HCT116 (cell line): ENCODE results near the gene NOS3. TPM values are rescaled to one million over a fixed set of nuclear protein-coding genes. Genes with fewer than 3 reads are reported as not detected.

Experiments
- ATAC-seq: fragments of 200-7000 bp; cut with Tn5 transposase; 2 replicates; pipeline ENCODE4 v1.9.1; 2020; ENCODE audit warnings: mild to moderate bottlenecking, moderate library complexity
- BruUV-seq: library from RNA; stranded (reverse); fragments of 400-500 nt; replicated peaks from 2 replicates; lab custom pipeline; 2021; lab: Mats Ljungman, UMichigan
- CTCF ChIA-PET: fragments of 300-600 bp; sonication (Branson Sonifier 250); formaldehyde crosslinking; loops from one replicate; lab custom pipeline; 2021; ENCODE audit warnings: antibody characterized with exemption; lab: Charles Lee
- POLR2A ChIA-PET: fragments of 300-600, 350-600 bp; sonication (Branson Sonifier 250); formaldehyde crosslinking; loops from one replicate; lab custom pipeline; 2021; ENCODE audit warnings: antibody characterized with exemption; lab: Charles Lee
- RAD21 ChIA-PET, 2 experiments: fragments of 300-600 bp; sonication (Branson Sonifier 250); formaldehyde crosslinking; loops; one replicate each; lab custom pipeline; 2023; ENCODE audit warnings: low total read pairs in 2 of 2; ENCODE audit not compliant: uncharacterized antibody in 2 of 2, unreplicated experiment in 2 of 2, low non-redundant PET in 1 of 2; lab: Charles Lee
- DNase-seq: peaks from one replicate; pipeline ENCODE4 v3.0.0-alpha.2; 2010; ENCODE audit warnings: low read depth, low spot score
- H2AFZ ChIP-seq: fragments of 200-600 bp; shearing (Covaris generic), sonication (generic); 2 replicates; pipeline ENCODE4 v1.6.1; 2017; ENCODE audit warnings: low read depth, mixed run types, mixed read lengths, antibody characterized with exemption, low read length; ENCODE audit not compliant: poor library complexity, severe bottlenecking
- H3K27ac ChIP-seq: 2 replicates; pipeline ENCODE4 v1.5.1; 2012; ENCODE audit warnings: low read depth, low read length
- H3K27me3 ChIP-seq: fragments of 200-600 bp; sonication (generic); 2 replicates; pipeline ENCODE4 v1.6.1; 2016; ENCODE audit warnings: mixed run types, low read length, mixed read lengths; ENCODE audit not compliant: insufficient read depth
- H3K36me3 ChIP-seq, 2 experiments: fragments of 200-500 bp in 1 of 2; fragments of 200-600 bp in 1 of 2; sonication (Bioruptor generic) in 1 of 2; sonication (generic) in 1 of 2; 2 replicates each; pipeline versions ENCODE4 v1.5.1 to v1.6.1; 2014 to 2016; ENCODE audit warnings: low read length in 2 of 2, inconsistent platforms in 1 of 2, mixed read lengths in 1 of 2, mixed run types in 1 of 2; ENCODE audit not compliant: insufficient read depth in 2 of 2, control insufficient read depth in 1 of 2
- H3K4me1 ChIP-seq, 2 experiments: fragments of 200-600 bp in 1 of 2; sonication (generic) in 1 of 2; 2 replicates each; pipeline versions ENCODE4 v1.5.1 to v1.6.1; 2012 to 2017; ENCODE audit warnings: low read length in 2 of 2, inconsistent platforms in 1 of 2, mild to moderate bottlenecking in 1 of 2, mixed read lengths in 1 of 2, mixed run types in 1 of 2, moderate library complexity in 1 of 2; ENCODE audit not compliant: insufficient read depth in 2 of 2, control insufficient read depth in 1 of 2
- H3K4me2 ChIP-seq: fragments of 200-600 bp; sonication (generic); 2 replicates; pipeline ENCODE4 v1.6.1; 2017; ENCODE audit warnings: mixed run types, low read length, mixed read lengths
- H3K4me3 ChIP-seq, 2 experiments: fragments of 200-600 bp in 1 of 2; sonication (generic) in 1 of 2; replicated peaks in 1 of 2; 2 replicates each; pipeline ENCODE4 v1.5.1; 2011 to 2016; ENCODE audit warnings: low read length in 2 of 2, control low read depth in 1 of 2, low read depth in 1 of 2, mild to moderate bottlenecking in 1 of 2, mixed read lengths in 1 of 2, mixed run types in 1 of 2
- H3K79me2 ChIP-seq: fragments of 200-600 bp; sonication (generic); 2 replicates; pipeline ENCODE4 v1.6.1; 2017; ENCODE audit warnings: mild to moderate bottlenecking, mixed run types, low read length, moderate library complexity, mixed read lengths; ENCODE audit not compliant: insufficient read depth
- H3K9ac ChIP-seq: fragments of 200-600 bp; sonication (generic); 2 replicates; pipeline ENCODE4 v1.6.1; 2016; ENCODE audit warnings: low read length, mixed read lengths
- H3K9me2 ChIP-seq: fragments of 200-600 bp; sonication (generic), shearing (Covaris generic); 2 replicates; pipeline ENCODE4 v1.6.1; 2017; ENCODE audit warnings: mixed run types, mild to moderate bottlenecking, moderate library complexity; ENCODE audit not compliant: insufficient read depth
- H3K9me3 ChIP-seq, 2 experiments: fragments of 200-500 bp in 1 of 2; fragments of 200-600 bp in 1 of 2; sonication (Bioruptor generic) in 1 of 2; sonication (generic) in 1 of 2; 2 replicates each; pipeline ENCODE4 v1.6.1; 2014 to 2017; ENCODE audit warnings: low read length in 2 of 2, mixed read lengths in 2 of 2, inconsistent platforms in 1 of 2, low read depth in 1 of 2, mild to moderate bottlenecking in 1 of 2, mixed run types in 1 of 2, moderate library complexity in 1 of 2; ENCODE audit not compliant: control insufficient read depth in 1 of 2, insufficient read depth in 1 of 2
- H4K20me1 ChIP-seq: fragments of 200-600 bp; sonication (generic), shearing (Covaris generic); 2 replicates; pipeline ENCODE4 v1.6.1; 2017; ENCODE audit warnings: mixed run types, mild to moderate bottlenecking, moderate library complexity; ENCODE audit not compliant: insufficient read depth
- MAX ChIP-seq: IDR thresholded peaks from 2 replicates; pipeline ENCODE4 v1.6.1; 2012
- POLR2AphosphoS5 ChIP-seq: IDR thresholded peaks from 2 replicates; pipeline ENCODE4 v1.6.1; 2011; ENCODE audit warnings: mild to moderate bottlenecking, low read depth, low read length, moderate library complexity
- RAD21 ChIP-seq: IDR thresholded peaks from 2 replicates; pipeline ENCODE4 v1.6.1; 2012; ENCODE audit warnings: low read depth, mild to moderate bottlenecking
- SIN3A ChIP-seq: IDR thresholded peaks from 2 replicates; pipeline ENCODE4 v1.6.1; 2012; ENCODE audit warnings: low read depth
- SP1 ChIP-seq: IDR thresholded peaks from 2 replicates; pipeline ENCODE4 v1.6.1; 2012; ENCODE audit warnings: low read depth
- TCF7L2 ChIP-seq: IDR thresholded peaks from 2 replicates; pipeline ENCODE4 v1.7.0; 2011; ENCODE audit warnings: borderline replicate concordance, inconsistent platforms; ENCODE audit not compliant: insufficient read depth, insufficient read length; ENCODE audit errors: extremely low read depth
- ZNF274 ChIP-seq: fragments of 200-500 bp; sonication (Bioruptor generic); IDR thresholded peaks from 2 replicates; pipeline ENCODE4 v1.6.1; 2014; ENCODE audit warnings: mild to moderate bottlenecking, low read depth, low read length, inconsistent platforms
- intact Hi-C: fragments of 100-400 bp; cut with micrococcal nuclease; formaldehyde crosslinking; loops from 2 replicates; pipeline ENCODE4 v1.10.0; 2022
- total RNA-seq: library from RNA; stranded (reverse); gene quantifications from one replicate; pipeline ENCODE4 v1.2.1, GENCODE V29; 2021; ENCODE audit not compliant: unreplicated experiment

The NOS3 gene
- total RNA-seq, 1 experiment from 2014 or later, result 35.8 TPM

- no peak for TF ChIP-seq MAX
Observed at GRCh38 chr7:150947241-150947745, 43.5 kb upstream of the NOS3 start (continued).

GRCh38 chr7:150947761-150948651 is 42.8 kb upstream of the NOS3 start:
- ChIA-PET POLR2A (no interaction called here), RAD21 (no interaction called here), CTCF (no interaction called here)
- no peaks in the 10 kb centered on the region for H3K9me3 ChIP-seq
- H3K9me2 ChIP-seq, result no peaks in the 10 kb centered on the region
- peaks cover 0 to 6% of the 10 kb centered on the region in 2 experiments; a peak in 1 of 4 replicates for H3K4me1 ChIP-seq
- H3K4me3 ChIP-seq, result no peak overlapping the region
- no peak overlapping the region for H2AFZ ChIP-seq
- ATAC-seq (no peak), DNase-seq (no peak)
- no peak overlapping the region for H3K9ac ChIP-seq
- no TSS peak for BruUV-seq
- intact Hi-C loops, result no loop called here
- no peaks in the 10 kb centered on the region for H4K20me1 ChIP-seq
- no peak overlapping the region for H3K4me2 ChIP-seq
- H3K79me2 ChIP-seq, result no peaks in the 10 kb centered on the region
- TF ChIP-seq TCF7L2 (no peak), RAD21 (no peak), POLR2AphosphoS5 (no peak), SIN3A (no peak), SP1 (no peak), ZNF274 (no peak)
- no peaks in the 10 kb centered on the region for H3K36me3 ChIP-seq
- H3K27me3 ChIP-seq, result no peaks in the 10 kb centered on the region
- no peak overlapping the region for H3K27ac ChIP-seq
